ENCODE data around the gene YTHDF1.

Gene YTHDF1

DNA sequence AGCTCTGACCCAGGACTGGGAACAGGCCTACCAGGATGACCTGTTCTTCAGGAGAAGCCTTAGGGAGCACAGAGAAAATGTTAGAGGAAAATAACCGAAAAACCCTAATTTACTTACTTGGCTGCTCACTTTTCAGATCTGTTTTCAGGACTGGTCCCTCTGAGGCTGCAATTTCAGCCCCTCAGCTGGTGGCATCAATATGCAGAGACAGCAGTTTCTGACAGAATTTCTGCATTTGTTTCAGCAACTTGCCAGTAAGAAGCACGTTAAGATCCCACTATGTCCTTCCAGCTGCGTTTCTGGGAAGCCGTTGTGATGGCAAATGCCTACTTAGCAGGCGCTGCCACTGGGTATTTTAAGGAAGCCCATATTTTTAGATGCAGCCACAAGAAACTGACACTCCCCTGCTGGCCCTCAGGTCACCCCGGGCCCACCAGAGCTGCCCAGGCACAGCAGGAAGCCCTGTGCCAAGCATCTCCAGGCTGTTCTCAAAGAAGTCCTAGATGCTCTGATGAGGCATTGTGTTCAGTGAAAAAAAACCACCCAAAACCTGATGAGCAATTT lies 7.5 kb downstream of the YTHDF1 start:
- DNase-seq (ENCODE audit: low read depth) = no peak

DNA sequence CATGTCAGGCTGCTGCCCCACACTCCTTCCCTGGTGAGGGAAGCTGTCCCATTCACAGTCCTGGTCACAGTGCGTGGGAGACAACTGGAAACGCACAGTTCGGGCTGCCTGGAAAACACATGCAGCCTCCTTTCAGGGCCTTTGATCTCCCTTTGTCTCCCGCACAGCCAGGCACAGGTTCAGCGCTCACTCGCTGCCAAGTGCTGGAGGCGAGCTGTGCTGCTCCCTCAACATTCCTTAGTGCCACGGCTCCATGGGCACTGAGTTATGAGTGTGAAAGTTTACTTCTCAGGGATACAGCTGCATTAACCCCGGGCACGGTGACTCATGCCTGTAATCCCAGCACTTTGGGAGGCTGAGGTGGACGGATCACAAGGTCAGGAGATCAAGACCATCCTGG lies 9.1 kb downstream of the YTHDF1 start:
- DNase-seq (ENCODE audit: low read depth) = no peak

DNA sequence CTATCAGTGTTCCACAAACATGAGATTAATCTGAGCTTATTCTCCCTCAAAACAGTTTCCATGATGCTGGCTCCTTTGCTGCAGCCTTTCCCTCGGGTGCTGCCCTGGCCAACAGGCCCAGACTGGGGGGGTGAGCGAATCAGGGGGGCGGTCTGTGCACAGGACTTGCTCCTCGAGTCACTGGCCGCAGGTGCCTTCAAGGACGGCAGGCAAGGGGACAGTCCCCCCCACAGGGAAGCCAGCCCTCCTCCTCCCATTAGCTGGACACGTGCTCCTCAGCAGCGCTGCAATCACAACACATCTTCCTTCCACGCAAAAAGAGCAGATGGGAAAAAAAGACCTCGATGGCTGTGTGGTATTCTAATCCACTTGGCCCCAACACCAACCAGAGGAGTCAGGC lies 10.0 kb downstream of the YTHDF1 start:
- DNase-seq (ENCODE audit: low read depth) = no peak

DNA sequence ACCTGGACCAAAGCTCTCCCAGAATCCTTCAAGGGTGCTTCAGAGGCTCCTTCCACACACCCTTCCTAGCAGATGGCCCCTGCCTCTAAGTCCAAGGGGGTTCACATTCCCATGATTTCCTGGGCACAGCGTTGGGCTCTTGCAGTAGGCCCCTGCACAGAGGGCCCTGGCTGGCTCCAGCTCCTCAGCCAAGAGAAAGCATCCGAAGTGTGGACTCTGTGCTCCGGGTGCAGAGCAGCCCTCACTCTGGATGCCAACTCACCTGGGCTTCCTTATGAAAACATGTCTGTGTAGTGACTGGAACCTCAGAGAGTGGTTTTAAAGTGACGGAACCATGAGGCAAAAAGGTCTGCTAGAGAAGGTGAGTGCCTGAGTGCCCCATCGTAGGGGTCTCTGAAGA lies 11.6 kb downstream of the YTHDF1 start:
- DNase-seq (ENCODE audit: low read depth) = no peak

DNA sequence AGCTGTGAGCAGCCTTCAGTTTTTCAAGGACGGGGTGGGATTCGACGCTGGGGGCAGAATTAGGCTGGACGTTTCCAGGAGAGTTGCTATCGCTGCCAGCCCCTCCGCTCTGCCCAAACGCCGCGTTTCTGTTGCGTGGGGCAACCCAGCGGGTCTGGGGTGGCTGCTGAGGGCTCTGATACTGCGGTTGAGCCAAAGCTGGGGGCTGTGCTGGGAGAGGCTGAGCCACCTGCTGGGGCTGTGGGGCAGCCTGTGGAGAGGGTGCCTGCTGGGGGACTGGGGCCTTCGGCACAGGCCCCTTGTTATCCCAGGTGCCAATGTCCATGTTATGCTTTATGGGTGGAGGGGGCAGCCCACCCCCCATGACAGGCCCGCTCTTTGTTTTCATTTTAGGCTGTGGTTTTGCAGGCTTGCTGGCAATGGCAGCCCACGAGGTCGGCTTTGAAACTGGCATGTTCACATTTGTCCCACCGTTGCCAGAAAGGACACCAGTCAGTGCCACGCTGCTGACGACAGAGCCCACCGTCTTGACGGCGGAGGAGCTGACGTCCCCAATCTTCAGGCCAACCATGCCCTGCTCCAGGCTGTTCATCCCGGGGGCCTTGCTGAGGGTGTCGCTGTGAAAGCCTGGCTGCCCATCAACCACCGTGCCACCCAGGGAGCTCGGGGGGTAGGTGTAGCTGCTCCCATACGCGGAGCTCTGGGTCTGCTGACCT lies 13.0 kb downstream of the YTHDF1 start:
- no peak for DNase-seq (ENCODE audit: low read depth)

DNA sequence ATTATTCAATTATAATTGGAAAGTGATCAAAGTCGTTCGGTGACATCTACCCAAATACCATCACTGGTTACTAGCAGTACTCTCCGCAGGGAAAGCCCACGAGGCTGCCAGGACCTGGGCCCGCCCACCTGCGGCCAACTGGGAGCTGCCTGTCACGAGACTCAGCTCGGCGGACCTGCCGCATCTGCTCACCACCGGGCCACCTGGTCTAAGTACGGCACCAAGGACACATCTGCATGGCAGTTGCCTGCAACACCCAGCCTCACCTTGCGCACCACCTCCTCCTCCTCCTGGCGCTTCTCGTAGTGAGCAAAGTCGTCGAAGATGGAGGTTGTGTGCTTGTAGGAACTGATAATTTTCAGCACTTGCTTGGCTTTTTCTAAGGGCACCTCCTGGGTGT lies 13.9 kb downstream of the YTHDF1 start:
- DNase-seq (ENCODE audit: low read depth) = no peak

DNA sequence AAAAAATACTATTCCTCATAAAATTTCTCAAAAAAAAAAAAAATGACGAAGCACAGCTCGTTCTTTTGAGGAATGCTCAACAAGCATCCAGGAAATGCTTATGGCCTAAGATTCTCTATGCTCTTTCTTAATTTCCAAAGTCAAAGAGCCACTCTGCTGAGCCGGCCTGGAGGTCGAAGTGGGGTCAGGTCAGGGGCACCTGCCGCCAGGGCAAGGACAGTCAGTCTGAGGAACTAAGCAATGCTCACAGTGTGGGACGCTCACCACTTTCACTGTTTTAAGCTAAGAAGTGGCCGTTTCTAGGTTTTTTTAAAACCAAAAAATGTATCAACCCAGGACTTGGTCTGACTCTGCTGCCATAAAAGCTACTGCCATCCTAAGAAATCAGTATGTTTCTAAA lies 17.3 kb downstream of the YTHDF1 start:
- DNase-seq (ENCODE audit: low read depth) = no peak

DNA sequence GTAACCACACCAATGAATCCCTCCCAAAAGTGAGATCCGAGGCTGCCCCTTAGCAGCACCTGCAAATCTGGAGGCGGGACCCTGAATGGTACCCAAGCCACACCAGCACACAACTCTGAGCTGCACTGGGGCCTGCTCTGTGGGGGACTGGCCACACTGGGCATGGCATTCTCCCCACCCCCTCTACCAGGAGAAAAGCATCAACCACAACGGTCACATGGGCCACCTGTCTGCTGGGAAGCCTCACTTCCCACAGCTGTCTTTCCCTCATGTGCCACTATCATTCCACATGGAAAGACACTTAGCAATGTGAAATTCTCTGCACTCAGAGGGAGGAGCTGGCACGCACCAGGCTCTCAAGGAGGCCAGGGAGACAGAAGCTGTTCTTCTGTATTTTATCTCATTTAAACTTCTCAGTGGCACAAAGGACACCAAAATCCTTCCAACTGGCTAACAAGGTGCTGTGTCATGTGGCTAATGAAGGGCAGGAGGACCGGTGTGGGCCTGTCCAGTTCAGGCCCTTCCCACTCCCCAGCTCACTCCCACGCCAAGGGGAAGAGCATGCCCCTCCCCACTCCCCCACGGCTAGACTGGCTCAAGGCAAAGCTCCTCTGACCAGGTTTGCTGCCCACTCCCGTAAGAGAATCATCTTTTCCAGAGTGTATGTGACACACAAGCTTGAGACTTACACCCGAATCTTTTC lies 19.0 kb downstream of the YTHDF1 start:
- no peak for DNase-seq (ENCODE audit: low read depth)

DNA sequence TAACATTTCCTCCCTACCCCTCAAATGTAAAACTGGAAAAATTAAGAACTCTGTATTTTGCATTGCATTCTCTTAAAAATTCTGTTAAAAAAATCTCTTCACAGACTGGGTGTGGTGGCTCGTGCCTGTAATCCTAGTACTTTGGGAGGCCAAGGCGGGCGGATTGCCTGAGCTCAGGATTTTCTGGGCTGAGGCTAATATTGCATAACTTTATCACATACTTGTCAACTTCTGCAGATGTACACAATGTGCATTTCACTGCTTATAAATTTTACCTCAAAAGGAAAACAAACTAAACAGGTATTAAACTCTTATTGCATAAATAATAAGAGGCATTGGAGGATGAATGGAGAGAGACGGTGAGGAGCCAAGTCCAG lies 21.1 kb downstream of the YTHDF1 start:
- no peak for DNase-seq (ENCODE audit: low read depth)

DNA sequence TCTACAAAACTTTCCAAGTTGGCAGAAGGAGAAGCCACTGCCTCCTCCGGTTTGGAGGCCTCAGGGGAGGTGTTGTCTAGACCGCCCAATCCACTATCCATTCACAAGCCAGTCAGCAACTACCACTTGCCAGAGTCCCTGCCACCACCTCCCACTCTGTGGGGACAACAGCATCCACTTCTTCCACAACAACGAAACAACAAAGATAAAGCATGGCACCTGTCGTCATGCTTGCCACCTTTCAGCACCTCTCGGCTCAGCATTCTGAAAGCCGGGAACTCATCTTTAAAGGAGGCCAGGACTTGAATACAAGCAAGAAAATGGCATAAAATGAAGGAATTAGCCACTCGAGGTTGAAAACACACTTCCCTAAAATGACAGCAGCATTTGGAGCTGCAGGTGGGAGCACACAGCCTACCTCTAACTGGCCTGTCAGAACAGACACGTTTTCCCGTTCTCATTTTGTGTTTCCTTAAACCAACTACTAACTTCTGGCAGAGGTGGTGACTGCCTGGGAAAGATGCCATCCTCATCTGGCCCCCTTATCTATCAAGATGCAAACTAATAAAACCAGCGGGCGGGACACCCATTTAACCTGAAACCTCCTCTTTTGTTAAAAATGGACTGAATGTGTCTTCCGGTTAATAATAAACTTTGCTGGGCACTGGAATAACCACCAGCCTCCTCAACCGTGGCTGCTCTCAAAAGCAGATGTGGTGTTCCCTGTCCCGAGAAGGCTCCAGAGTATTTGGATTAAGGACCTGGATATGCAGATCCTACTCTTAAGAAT lies 21.7 kb downstream of the YTHDF1 start:
- DNase-seq (ENCODE audit: low read depth) = no peak

DNA sequence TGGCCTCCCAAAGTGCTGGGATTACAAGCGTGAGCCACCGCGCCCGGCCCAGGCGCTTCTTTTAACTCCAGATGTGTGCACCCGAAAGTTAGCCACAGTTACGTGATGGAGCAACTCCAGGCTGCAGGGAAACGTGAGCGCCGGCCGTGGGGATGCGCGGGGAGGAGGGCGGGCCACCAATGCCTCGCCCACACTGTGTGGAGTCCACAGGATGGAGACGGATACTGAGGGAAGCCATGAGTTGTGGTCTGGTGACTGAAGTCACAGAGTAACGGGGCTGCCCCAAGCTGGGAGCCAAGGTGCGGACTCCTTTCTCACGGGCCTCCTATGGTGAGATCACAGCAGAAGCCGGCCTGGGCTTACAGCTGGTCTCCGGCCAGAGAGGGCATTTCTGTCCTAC lies 23.2 kb downstream of the YTHDF1 start:
- DNase-seq (ENCODE audit: low read depth) = no peak

DNA sequence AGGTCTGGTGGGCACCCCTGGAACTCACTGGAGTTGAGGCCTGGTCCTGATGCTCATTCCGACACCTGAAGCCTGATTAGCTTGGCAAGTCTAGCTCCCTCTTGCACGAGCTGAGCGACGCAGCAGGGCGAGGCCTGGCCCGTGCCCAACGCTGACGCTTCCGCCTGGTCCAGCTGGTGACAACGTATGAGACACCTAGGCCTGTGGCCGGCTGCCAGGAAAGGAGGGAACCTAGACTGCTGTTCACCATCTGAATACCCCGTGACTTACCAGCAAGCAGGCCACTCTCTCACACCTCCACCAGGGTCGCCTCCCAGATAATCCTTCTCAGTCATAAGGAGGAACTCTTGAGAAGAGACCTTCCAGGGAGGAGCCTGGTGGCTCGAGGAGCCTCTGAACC lies 24.5 kb downstream of the YTHDF1 start:
- no peak for DNase-seq (ENCODE audit: low read depth)

DNA sequence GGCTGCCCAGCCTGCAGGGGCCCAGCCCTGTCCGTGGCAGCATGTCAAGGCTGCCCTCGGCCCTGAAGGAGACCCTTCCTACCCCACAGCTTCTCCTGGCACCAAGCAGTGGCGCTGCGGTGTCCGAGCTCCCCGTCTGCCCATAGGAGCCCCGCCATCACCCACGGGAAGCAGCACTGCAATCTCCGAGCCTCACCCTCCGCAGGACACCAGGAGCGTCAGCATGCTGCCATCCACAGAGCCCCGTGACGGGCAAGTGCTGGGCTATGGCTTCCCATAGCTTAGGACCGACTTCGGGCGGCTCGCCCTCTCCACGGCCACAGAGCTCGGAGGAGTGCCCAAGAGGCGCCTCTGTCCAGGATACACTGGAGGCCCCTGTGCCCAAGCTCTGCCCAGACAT lies 25.1 kb downstream of the YTHDF1 start:
- no peak for DNase-seq (ENCODE audit: low read depth)

DNA sequence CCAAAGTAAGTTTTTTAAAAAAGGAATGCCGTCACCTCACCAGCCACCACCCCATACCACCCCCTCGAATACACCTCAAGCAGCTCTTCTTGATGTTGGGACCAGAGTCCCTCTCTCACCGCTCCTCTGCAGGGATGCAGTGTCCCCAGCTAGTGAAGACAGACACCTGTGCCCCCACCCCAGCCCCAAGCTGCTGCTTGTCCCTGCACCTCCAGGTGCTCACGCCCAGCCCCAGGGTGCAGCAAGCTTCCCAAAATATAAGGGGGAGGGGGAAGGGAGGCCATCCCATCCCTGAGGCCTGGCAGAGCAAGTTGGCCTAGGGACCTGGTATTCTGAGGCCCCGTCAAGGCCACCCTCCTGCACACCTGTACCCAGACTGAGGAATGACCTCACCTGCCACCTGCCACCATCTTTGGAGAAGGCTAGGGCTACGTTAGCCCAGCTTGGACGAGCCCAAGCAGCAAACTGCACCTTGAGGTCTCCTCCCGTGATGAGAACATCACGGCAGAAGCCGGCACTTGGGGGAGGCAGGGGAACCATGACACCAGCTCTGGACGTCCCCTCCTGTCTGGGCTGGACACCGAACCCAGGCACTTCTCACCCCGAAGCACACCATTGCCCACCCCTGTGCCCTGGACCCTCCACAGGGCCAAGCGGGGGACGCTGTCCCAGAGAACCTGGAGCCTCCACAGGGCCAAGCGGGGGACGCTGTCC lies 25.9 kb downstream of the YTHDF1 start:
- no peak for DNase-seq (ENCODE audit: low read depth)

DNA sequence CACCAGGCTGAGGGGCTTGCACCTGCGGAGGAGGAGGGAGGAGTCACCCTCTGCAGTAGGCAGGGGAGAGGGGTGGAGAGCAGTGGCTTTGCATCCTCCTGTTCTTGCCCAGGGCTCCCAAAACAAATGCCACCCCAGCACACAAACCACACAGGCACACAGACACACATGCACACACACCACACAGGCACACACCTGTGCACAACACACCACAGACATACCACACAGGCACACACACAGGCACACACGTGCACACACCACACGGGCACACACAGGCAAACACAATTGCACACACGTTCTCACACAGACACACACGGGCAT lies 26.6 kb downstream of the YTHDF1 start:
- DNase-seq (ENCODE audit: low read depth) = no peak

DNA sequence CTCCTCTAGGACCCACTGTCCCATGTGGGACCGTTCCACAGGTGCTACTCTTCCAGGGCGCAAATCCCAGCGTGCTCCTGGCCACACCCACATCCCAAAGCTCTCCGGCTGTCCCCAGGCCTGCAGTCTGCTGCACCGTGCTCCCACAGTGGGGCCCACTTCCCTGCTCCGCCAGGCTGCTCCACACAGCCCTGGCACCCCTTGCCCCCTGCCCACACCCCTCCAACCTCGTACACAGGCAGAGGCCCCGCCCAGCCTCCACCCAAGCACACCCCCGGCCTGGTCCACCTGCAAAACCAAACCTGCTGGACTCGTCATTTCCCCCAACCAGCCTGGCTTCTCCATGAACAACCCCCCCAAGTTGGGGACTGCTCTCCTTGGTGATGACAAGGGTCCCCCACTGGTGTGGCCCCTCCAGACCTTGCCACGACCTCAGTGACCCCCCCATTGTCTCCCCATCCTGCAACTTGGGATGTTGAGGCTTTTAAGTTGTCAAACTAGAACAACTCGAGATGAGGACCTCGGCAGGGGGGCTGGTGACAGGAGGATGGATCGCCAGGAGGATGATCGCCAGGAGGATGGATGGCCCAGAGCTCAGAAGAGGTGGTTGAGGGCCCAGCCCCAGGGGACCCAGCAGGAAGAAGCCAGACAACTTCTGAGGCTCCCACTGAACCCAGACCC lies 27.1 kb downstream of the YTHDF1 start:
- no peak for DNase-seq (ENCODE audit: low read depth)

DNA sequence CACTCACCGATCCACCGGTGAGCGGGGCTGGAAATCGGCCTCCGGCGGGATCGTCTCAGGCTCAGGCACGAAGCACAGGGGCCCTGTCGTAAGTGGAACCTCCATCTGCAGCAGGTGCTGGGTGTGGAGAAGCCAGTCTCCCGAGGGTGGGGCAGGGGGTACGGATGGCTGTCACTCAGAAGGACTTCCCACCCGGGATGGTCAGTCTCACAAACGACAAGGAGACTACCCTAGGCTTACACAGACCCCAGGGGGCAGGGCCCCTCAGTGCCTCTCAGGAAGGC lies 27.8 kb downstream of the YTHDF1 start:
- no peak for DNase-seq (ENCODE audit: low read depth)

DNA sequence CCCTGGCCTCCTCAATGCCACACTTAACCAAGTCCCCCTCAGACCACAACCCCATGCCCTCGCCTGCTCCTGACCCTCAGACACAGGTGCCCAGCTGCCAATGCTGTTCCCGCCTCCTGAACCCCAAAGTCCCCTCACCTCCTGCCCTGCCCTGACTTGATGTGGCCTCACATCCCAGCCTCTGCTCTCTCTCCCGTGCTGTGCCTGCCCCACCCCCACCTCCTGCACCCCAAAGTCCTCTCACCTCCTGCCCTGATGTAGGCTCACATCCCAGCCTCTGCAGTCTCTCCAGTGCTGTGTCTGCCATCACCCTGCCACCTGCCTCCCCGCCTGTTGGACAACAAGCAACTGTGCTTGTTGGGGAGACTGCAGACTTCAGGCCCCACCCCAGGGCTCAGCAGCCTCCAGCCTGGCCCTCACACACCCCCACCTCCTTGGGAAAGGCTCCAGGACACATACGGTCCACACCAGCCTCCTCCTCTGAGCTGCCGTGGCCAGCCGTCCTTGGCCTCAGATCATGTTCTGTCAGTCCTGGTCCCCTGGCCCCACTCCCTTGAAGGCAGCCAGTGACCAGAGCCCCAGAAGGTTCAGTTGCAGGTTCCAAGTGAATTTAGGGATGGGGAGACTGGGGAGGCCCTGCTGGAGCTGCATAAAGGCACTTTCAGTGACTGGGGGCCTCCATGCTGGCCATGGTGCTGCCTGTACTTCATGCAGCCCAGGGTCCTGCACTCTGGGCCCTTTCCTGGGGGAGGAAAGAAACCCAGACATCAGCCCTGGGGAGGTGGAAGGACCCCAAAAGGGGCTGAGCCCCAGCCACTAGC lies 28.4 kb downstream of the YTHDF1 start:
- DNase-seq (ENCODE audit: low read depth) = no peak

DNA sequence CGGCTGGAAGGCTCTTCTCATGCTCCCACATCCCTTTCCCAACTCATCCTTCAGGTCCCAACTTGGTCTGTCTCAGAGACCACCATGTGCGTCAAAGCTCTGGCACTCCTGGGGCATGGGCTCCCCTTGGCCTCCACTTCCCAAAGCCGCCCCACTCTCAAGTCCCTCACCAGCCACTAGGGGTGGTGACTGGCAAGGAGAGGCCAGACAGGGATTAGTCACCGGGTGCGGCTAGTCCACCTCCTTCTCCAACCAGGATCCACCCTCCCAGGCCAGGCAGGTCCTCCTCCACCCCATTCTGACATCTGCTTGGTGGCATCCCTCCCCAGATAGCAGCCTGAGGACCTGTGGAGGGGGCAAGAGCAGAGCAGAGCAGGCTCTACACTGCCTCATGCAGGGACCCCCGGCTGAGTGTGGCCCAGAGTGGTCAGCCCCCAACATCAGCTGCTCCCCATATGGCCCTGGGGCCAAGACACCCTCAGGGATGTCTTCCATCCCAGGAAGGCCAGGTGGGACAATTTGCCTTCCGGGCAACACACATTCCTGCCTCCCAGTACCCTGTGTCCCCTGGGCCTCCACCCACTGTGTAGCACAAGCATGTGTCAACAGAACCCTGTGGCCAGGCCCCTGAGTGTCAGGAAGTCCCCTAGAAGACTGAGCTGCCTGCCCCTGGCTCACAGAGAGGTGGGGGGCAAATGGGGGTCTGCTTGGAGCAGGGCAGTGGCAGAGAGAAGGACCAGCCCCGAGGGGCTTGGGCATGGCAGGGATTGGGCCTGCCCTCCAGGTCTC lies 29.2 kb downstream of the YTHDF1 start:
- DNase-seq (ENCODE audit: low read depth) = no peak

DNA sequence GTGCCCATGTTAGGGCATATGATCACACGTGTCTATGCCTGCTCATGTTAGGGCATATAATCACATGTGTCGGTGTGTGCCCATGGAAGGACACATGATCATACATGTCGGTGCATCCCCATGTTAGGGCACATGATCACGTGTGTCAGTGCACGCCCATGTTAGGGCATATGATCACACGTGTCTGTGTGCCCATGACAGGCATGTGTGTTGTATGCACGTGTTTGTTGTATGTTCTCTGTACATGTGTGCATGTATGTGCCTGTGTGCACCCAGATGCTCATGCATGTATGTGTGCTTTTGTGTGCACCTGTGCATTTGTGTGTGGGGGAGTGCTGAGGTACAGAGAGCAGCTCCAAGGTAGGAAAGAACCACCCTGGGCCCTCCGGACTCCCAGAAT lies 29.8 kb downstream of the YTHDF1 start:
- no peak for DNase-seq (ENCODE audit: low read depth)

Measured in stimulated activated CD8-positive, alpha-beta memory T cell treated with anti-CD3 and anti-CD28 coated beads, Interleukin-15, amount 100 ng/mL, for 24 hours (primary cell).